ENCODE results near the gene ALKBH8.

DNA sequence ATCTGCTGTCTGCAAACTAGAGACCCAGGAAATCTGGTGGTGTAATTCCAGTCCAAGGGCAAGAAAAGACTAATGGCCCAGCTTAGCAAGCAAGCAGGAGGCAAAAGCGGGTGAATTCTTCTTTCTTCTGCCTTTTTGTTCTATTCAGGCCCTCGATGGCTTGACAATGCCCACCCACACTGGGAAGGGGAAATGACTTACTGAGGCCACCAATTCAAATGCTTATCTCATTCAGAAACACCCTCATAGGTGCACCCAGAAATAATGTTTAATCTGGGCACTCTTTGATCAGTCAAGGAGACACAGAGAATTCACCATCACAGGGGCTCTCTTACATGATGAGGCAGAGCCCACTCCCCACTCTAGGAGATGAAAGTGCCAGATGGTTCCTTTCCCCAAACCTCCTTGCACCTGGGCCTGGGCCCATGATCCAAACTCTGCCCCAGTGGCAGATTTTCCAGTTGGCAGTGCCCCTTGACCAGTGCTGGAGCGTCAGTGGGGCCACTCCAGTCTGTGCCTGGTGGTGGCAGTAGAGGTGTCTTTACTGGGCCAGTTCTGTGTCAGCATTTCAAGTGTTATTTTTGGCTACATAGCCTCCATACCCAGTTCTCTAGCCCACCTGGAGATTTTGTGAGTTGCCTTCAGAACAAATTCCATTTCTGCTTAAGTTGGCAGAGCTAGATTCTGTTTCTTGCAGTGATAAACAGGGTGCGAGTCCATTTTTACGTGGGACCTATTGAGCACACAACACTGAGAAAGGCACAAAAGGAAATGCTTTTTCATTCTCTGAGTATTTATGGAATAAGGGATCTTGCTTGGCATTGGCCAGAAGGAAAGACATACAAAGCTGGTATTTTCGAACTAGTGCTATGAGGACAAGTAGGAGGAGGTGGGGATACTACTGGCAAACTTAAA is 32.9 kb upstream of the ALKBH8 start:
- TF ChIP-seq PPARA (CRISPR knock-in tag; IDR thresholded peaks at IDR 0.05; ENCODE audit: borderline replicate concordance) (no peak), CSDC2 (CRISPR knock-in tag; IDR thresholded peaks at IDR 0.05) (no peak), ISL1 (CRISPR knock-in tag; IDR thresholded peaks at IDR 0.05) (no peak), GLIS3 (CRISPR knock-in tag; IDR thresholded peaks at IDR 0.05) (no peak), PATZ1 (CRISPR knock-in tag; IDR thresholded peaks at IDR 0.05; ENCODE audit: borderline replicate concordance) (no peak), ZFP30 (CRISPR knock-in tag; IDR thresholded peaks at IDR 0.05) (no peak), BACH2 (CRISPR knock-in tag; IDR thresholded peaks at IDR 0.05; ENCODE audit: borderline replicate concordance) (no peak), RARB (CRISPR knock-in tag; IDR thresholded peaks at IDR 0.05) (no peak)
